OCI-LY7 (cell line): Measurements from ENCODE around the gene TRIM75. TPM values are rescaled to one million over a fixed set of nuclear protein-coding genes. Genes with fewer than 3 reads are reported as not detected.

ENCODE experiments used
- BruUV-seq: library from RNA; stranded (reverse); fragments of 400-500 nt; replicated peaks from 2 replicates; lab custom pipeline; 2021; lab: Mats Ljungman, UMichigan
- CTCF ChIA-PET: fragments of 300-600 bp; sonication (Branson Sonifier 250); formaldehyde crosslinking; loops from one replicate; lab custom pipeline; 2022; ENCODE audit warnings: antibody characterized with exemption; ENCODE audit not compliant: unreplicated experiment; lab: Charles Lee
- POLR2A ChIA-PET: fragments of 300-600 bp; sonication (Branson Sonifier 250); formaldehyde crosslinking; loops from one replicate; lab custom pipeline; 2022; ENCODE audit warnings: antibody characterized with exemption; lab: Charles Lee
- DNase-seq: peaks from one replicate; pipeline ENCODE4 v3.0.0-alpha.2; 2015; ENCODE audit warnings: low spot score
- H2AFZ ChIP-seq: fragments of 200-600 bp; sonication (generic), shearing (Covaris generic); 2 replicates; pipeline ENCODE4 v1.6.1; 2014; ENCODE audit warnings: mild to moderate bottlenecking, antibody characterized with exemption, low read length, moderate library complexity
- H3K27ac ChIP-seq: fragments of 200-600 bp; sonication (generic); 2 replicates; pipeline ENCODE4 v1.5.1; 2014; ENCODE audit warnings: mixed run types, low read depth, mild to moderate bottlenecking, moderate library complexity, low read length, inconsistent platforms; ENCODE audit not compliant: poor library complexity, severe bottlenecking
- H3K36me3 ChIP-seq: fragments of 200-600 bp; sonication (generic); 2 replicates; pipeline ENCODE4 v1.6.1; 2014; ENCODE audit warnings: mild to moderate bottlenecking, antibody characterized with exemption, low read length, moderate library complexity, mixed read lengths; ENCODE audit not compliant: insufficient read depth
- H3K4me1 ChIP-seq: fragments of 200-600 bp; sonication (generic); 2 replicates; pipeline ENCODE4 v1.5.1; 2014; ENCODE audit warnings: mild to moderate bottlenecking, low read length; ENCODE audit not compliant: insufficient read depth, poor library complexity, severe bottlenecking
- H3K4me2 ChIP-seq: fragments of 200-600 bp; sonication (generic); 2 replicates; pipeline ENCODE4 v1.6.1; 2014; ENCODE audit warnings: mild to moderate bottlenecking, low read length
- H3K4me3 ChIP-seq: fragments of 200-600 bp; sonication (generic); 2 replicates; pipeline ENCODE4 v1.5.1; 2014; ENCODE audit warnings: mild to moderate bottlenecking, low read depth, low read length; ENCODE audit not compliant: poor library complexity, severe bottlenecking
- H3K79me2 ChIP-seq: fragments of 200-600 bp; sonication (generic); 2 replicates; pipeline ENCODE4 v1.6.1; 2016; ENCODE audit warnings: low read depth, mild to moderate bottlenecking, low read length, moderate library complexity, mixed read lengths; ENCODE audit not compliant: insufficient read depth
- H3K9me2 ChIP-seq: fragments of 200-600 bp; sonication (generic); 2 replicates; pipeline ENCODE4 v1.6.1; 2016; ENCODE audit warnings: mild to moderate bottlenecking, low read length, mixed read lengths; ENCODE audit not compliant: insufficient read depth
- H3K9me3 ChIP-seq: fragments of 200-600 bp; sonication (generic); 2 replicates; pipeline ENCODE4 v1.6.1; 2014; ENCODE audit warnings: mild to moderate bottlenecking, mixed run types, low read length, mixed read lengths
- H4K20me1 ChIP-seq: fragments of 200-600 bp; sonication (generic); 2 replicates; pipeline ENCODE4 v1.6.1; 2014; ENCODE audit warnings: mild to moderate bottlenecking, antibody characterized with exemption, low read length, moderate library complexity, mixed read lengths; ENCODE audit not compliant: insufficient read depth
- CTCF ChIP-seq: fragments of 200-600 bp; sonication (generic); conservative IDR thresholded peaks from 2 replicates; pipeline ENCODE4 v1.5.1; 2014; ENCODE audit warnings: mild to moderate bottlenecking, antibody characterized with exemption, low read length, moderate library complexity, mixed read lengths
- EZH2phosphoT487 ChIP-seq: fragments of 200-600 bp; sonication (generic); IDR thresholded peaks from 2 replicates; pipeline ENCODE4 v1.6.1; 2018; ENCODE audit warnings: low read depth, borderline replicate concordance, mild to moderate bottlenecking, mixed run types, antibody characterized with exemption, low read length, moderate library complexity, mixed read lengths
- intact Hi-C: fragments of 100-400 bp; cut with micrococcal nuclease; formaldehyde crosslinking; loops from one replicate; pipeline ENCODE4 v1.10.0; 2022; ENCODE audit not compliant: unreplicated experiment
- total RNA-seq, 2 experiments: library from RNA; depleted of rRNA in 1 of 2; stranded (reverse); fragments of >200 nt in 1 of 2; shearing (Covaris generic) in 1 of 2; gene quantifications; 2 replicates each; pipeline ENCODE4 v1.2.3, GENCODE V29; 2014 to 2022

TRIM75 gene
- total RNA-seq, 2 experiments from 2014 or later = not detected

DNA sequence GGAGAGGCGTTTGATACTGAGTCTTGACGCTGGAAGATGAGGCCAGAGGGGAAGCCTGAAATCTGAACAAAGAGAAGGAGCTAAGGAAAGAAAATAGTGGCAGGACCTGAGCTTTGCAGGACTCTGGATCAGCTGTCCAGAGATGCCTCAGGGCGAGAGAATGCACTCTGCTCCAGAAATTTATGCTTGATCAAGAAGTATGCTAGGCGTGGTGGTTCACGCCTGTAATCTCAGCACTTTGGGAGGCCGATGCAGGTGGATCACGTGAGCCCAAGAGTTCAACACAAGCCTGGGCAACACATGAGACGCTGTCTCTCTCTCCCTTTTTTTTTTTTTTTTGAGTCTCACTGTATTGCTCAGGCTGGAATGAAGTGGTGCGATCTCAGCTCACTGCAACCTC is 1.9 kb downstream of the TRIM75 start:
- no peak overlapping the region for H3K27ac ChIP-seq
- H4K20me1 ChIP-seq = no peaks in the 10 kb centered on the region
- POLR2A ChIA-PET = interaction anchor here (0.6 kb wide), 1 partner anchor 8 kb away, joined by 3 read pairs; no protein-coding TSS in a partner anchor
- BruUV-seq = no TSS peak
- no peaks in the 10 kb centered on the region for H3K9me2 ChIP-seq
- DNase-seq = no peak
- TF ChIP-seq EZH2phosphoT487 = no peak
- no peak for TF ChIP-seq CTCF
- H2AFZ ChIP-seq = no peak overlapping the region
- no peaks in the 10 kb centered on the region for H3K9me3 ChIP-seq
- H3K4me3 ChIP-seq = no peak overlapping the region
- H3K79me2 ChIP-seq = no peaks in the 10 kb centered on the region
- intact Hi-C loops = no loop called here
- no peak overlapping the region for H3K4me2 ChIP-seq
- no peaks in the 10 kb centered on the region for H3K36me3 ChIP-seq
- no peaks in the 10 kb centered on the region for H3K4me1 ChIP-seq
- CTCF ChIA-PET = no interaction called here

- H3K4me2 ChIP-seq = no peak overlapping the region
- no peaks in the 10 kb centered on the region for H3K4me1 ChIP-seq
- H3K4me3 ChIP-seq = no peak overlapping the region
- no peaks in the 10 kb centered on the region for H3K36me3 ChIP-seq
- no TSS peak for BruUV-seq
- no peak overlapping the region for H3K27ac ChIP-seq
- CTCF ChIA-PET = no interaction called here
- TF ChIP-seq CTCF = no peak
- intact Hi-C loops = no loop called here
- H3K9me3 ChIP-seq = no peaks in the 10 kb centered on the region
- DNase-seq = no peak
- no peaks in the 10 kb centered on the region for H3K79me2 ChIP-seq
- H3K9me2 ChIP-seq = no peaks in the 10 kb centered on the region
- H4K20me1 ChIP-seq = no peaks in the 10 kb centered on the region
- POLR2A ChIA-PET = interaction anchor here (0.6 to 0.7 kb wide), 2 partner anchors 10 to 81 kb away, joined by 3 to 5 read pairs; partner anchors contain the start of gene TRIM61
- H2AFZ ChIP-seq = no peak overlapping the region
These were observed 5.0 kb downstream of the TRIM75 start for GRCh38 chr4:165058666-165059065.

GRCh38 chr4:165059386-165059785 is 5.7 kb downstream of the TRIM75 start:
- H3K9me2 ChIP-seq = no peaks in the 10 kb centered on the region
- DNase-seq = no peak
- no peak overlapping the region for H3K27ac ChIP-seq
- no peaks in the 10 kb centered on the region for H3K4me1 ChIP-seq
- no peaks in the 10 kb centered on the region for H3K9me3 ChIP-seq
- no peaks in the 10 kb centered on the region for H4K20me1 ChIP-seq
- H3K36me3 ChIP-seq = no peaks in the 10 kb centered on the region
- H3K4me3 ChIP-seq = no peak overlapping the region
- TF ChIP-seq CTCF = no peak
- H3K4me2 ChIP-seq = no peak overlapping the region
- intact Hi-C loops = no loop called here
- CTCF ChIA-PET = no interaction called here
- POLR2A ChIA-PET = no interaction called here
- no peak overlapping the region for H2AFZ ChIP-seq
- H3K79me2 ChIP-seq = no peaks in the 10 kb centered on the region
- BruUV-seq = no TSS peak
